Loucy (cell line): ENCODE data around the gene LY6G6D.

ENCODE experiments used
- H2AFZ ChIP-seq: fragments of 200-600 bp; sonication (generic); 2 replicates; pipeline ENCODE4 v1.6.0; 2016; ENCODE audit warnings: antibody characterized with exemption, mild to moderate bottlenecking, low read length, moderate library complexity
- H3F3A ChIP-seq: fragments of 200-600 bp; 2 replicates; pipeline ENCODE4 v1.6.0; 2016; ENCODE audit warnings: antibody characterized with exemption, low read depth, mild to moderate bottlenecking
- H3K27me3 ChIP-seq: fragments of 200-600 bp; sonication (generic); 2 replicates; pipeline ENCODE4 v1.6.1; 2014; ENCODE audit warnings: low read length, mild to moderate bottlenecking; ENCODE audit not compliant: insufficient read depth, poor library complexity, severe bottlenecking
- H3K36me3 ChIP-seq: fragments of 200-600 bp; sonication (generic); 2 replicates; pipeline ENCODE4 v1.6.1; 2016; ENCODE audit warnings: low read length; ENCODE audit not compliant: insufficient read depth
- H3K4me1 ChIP-seq: fragments of 200-600 bp; sonication (generic); 2 replicates; pipeline ENCODE4 v1.5.1; 2014; ENCODE audit warnings: low read length, mild to moderate bottlenecking; ENCODE audit not compliant: insufficient read depth, poor library complexity, severe bottlenecking
- H3K4me2 ChIP-seq: fragments of 200-600 bp; sonication (generic); 2 replicates; pipeline ENCODE4 v1.6.0; 2014; ENCODE audit warnings: antibody characterized with exemption, low read length, low read depth, mild to moderate bottlenecking; ENCODE audit not compliant: poor library complexity, severe bottlenecking
- H3K4me3 ChIP-seq: fragments of 200-600 bp; sonication (generic); 2 replicates; pipeline ENCODE4 v1.5.1; 2014; ENCODE audit warnings: low read length, mild to moderate bottlenecking, mixed read lengths; ENCODE audit not compliant: poor library complexity, severe bottlenecking
- H3K79me2 ChIP-seq: fragments of 200-600 bp; sonication (generic); 2 replicates; pipeline ENCODE4 v1.6.1; 2014; ENCODE audit warnings: low read length; ENCODE audit not compliant: insufficient read depth
- H3K9ac ChIP-seq: fragments of 200-600 bp; sonication (generic); 2 replicates; pipeline ENCODE4 v1.6.0; 2014; ENCODE audit warnings: mild to moderate bottlenecking, low read depth, low read length, moderate library complexity; ENCODE audit not compliant: poor library complexity, severe bottlenecking
- H3K9me2 ChIP-seq: fragments of 200-600 bp; sonication (generic); replicated peaks from 2 replicates; pipeline ENCODE4 v1.6.1; 2016; ENCODE audit warnings: low read depth, low read length, mixed read lengths
- H3K9me3 ChIP-seq: fragments of 200-600 bp; sonication (generic); 2 replicates; pipeline ENCODE4 v1.6.1; 2014; ENCODE audit warnings: mild to moderate bottlenecking, antibody characterized with exemption, low read length, low read depth; ENCODE audit not compliant: insufficient read depth
- H4K20me1 ChIP-seq: fragments of 200-600 bp; sonication (generic); 2 replicates; pipeline ENCODE4 v1.6.0; 2014; ENCODE audit warnings: antibody characterized with exemption, low read length, mild to moderate bottlenecking; ENCODE audit not compliant: insufficient read depth, poor library complexity, severe bottlenecking
- CTCF ChIP-seq: fragments of 200-600 bp; sonication (generic); conservative IDR thresholded peaks from 2 replicates; pipeline ENCODE4 v1.5.1; 2014; ENCODE audit warnings: mild to moderate bottlenecking, antibody characterized with exemption, low read length
- EZH2phosphoT487 ChIP-seq: fragments of 200-600 bp; IDR thresholded peaks from 2 replicates; pipeline ENCODE4 v1.6.1; 2018; ENCODE audit warnings: antibody characterized with exemption, mild to moderate bottlenecking, moderate library complexity, borderline replicate concordance

The LY6G6D gene

GRCh38 chr6:31687860-31688693 is 27.1 kb upstream of the LY6G6D start:
- TF ChIP-seq EZH2phosphoT487 = no peak
- no peak for TF ChIP-seq CTCF
- no peaks in the 10 kb centered on the region for H3K27me3 ChIP-seq
- no peaks in the 10 kb centered on the region for H3K79me2 ChIP-seq
- no peak overlapping the region for H3K4me3 ChIP-seq
- H4K20me1 ChIP-seq = no peaks in the 10 kb centered on the region
- no peak overlapping the region for H3K9ac ChIP-seq
- H3K36me3 ChIP-seq = peaks cover 70% of the 10 kb centered on the region; the same call in 1 of the 2 replicates
- H3K4me2 ChIP-seq = no peak overlapping the region
- no peaks in the 10 kb centered on the region for H3K4me1 ChIP-seq
- no peak overlapping the region for H2AFZ ChIP-seq
- H3K9me3 ChIP-seq = no peaks in the 10 kb centered on the region
- no peaks in the 10 kb centered on the region for H3F3A ChIP-seq
- H3K9me2 ChIP-seq = no peaks in the 10 kb centered on the region

- Histone ChIP-seq H3K4me2 (no peak overlapping the region), H3K4me1 (no peaks in the 10 kb centered on the region), H3K9me3 (no peaks in the 10 kb centered on the region), H3F3A (no peaks in the 10 kb centered on the region), H3K36me3 (peaks cover 83% of the 10 kb centered on the region; the same call in 1 of the 2 replicates), H2AFZ (no peak overlapping the region), H3K4me3 (no peak overlapping the region), H3K27me3 (no peaks in the 10 kb centered on the region), H4K20me1 (no peaks in the 10 kb centered on the region), H3K79me2 (no peaks in the 10 kb centered on the region), H3K9me2 (no peaks in the 10 kb centered on the region), H3K9ac (no peak overlapping the region)
- TF ChIP-seq CTCF (peak; percentile 69), EZH2phosphoT487 (no peak)
These were observed 25.7 kb upstream of the LY6G6D start for GRCh38 chr6:31689249-31690110.

- no peaks in the 10 kb centered on the region for H3K9me2 ChIP-seq
- H3K36me3 ChIP-seq = peaks cover 92% of the 10 kb centered on the region; the same call in 1 of the 2 replicates
- H3K4me2 ChIP-seq = no peak overlapping the region
- H3K9ac ChIP-seq = no peak overlapping the region
- H3K79me2 ChIP-seq = no peaks in the 10 kb centered on the region
- no peaks in the 10 kb centered on the region for H3K4me1 ChIP-seq
- no peak overlapping the region for H2AFZ ChIP-seq
- no peaks in the 10 kb centered on the region for H3K9me3 ChIP-seq
- TF ChIP-seq CTCF (no peak), EZH2phosphoT487 (no peak)
- H3K4me3 ChIP-seq = no peak overlapping the region
- H3K27me3 ChIP-seq = no peaks in the 10 kb centered on the region
- no peaks in the 10 kb centered on the region for H4K20me1 ChIP-seq
- H3F3A ChIP-seq = no peaks in the 10 kb centered on the region
These were observed 24.7 kb upstream of the LY6G6D start for GRCh38 chr6:31690231-31691077.
